Measurements from ENCODE around the gene AGBL1.
"Not testable (repeated sequence)": the region's sequence is repeated elsewhere in the genome, so short reads cannot be mapped to it uniquely, and the experiment has no call there.

AGBL1 gene

DNA sequence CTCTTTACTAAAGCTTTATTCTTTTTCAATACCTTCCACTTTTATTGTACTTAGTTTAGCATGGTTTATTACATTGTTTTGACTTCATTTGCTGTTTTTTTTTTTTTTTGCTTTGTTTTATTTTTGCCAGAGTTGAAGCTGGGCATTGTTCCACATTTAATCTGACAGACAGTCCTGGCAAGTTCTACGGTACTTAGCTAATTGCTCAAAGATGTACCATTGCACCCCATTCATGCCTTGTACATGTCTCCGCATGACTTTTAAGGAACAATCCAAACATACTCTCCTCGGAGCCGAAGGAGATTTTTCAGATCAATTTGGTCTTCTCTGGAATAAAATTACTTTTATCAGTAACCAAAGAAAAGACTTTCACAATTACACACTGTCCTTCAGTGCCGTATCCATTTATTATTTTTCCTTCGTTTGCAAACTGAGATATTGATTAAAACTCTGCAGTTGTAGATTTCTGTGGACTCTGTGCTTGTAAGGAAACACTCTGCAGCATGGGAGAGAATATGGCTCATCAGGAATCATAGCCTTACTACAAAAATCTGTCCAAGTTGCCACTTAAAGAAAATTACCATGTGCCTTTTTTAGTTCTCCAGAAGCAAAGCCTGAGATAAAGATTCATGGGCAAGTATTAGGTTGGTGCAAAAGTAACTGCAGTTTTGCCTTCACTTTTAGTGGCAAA is 952.0 kb downstream of the AGBL1 start:
- DNase-seq: no peak

GRCh38 chr15:87032295-87032694 is 952.6 kb downstream of the AGBL1 start:
- no peak for DNase-seq

DNA sequence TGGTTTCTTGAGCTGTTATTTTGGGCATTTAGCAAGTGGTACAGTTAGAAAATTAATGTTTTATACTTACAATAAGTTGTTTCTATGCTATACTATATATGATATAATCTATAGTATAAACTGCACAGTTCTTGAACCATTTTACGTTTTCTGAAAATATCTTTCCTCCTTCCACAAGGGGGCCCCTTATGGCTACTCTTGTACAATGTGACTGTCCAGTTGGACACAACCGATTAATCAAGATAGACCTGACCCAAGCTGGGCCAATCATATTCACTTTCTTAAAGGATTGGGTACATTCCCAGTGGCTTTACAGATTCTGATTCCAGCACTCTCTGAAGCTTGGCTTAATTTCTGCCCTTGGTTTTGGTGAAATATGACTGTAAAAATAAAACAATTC is 953.4 kb downstream of the AGBL1 start:
- DNase-seq: no peak

GRCh38 chr15:87034886-87035285 is 955.2 kb downstream of the AGBL1 start:
- DNase-seq: no peak

DNA sequence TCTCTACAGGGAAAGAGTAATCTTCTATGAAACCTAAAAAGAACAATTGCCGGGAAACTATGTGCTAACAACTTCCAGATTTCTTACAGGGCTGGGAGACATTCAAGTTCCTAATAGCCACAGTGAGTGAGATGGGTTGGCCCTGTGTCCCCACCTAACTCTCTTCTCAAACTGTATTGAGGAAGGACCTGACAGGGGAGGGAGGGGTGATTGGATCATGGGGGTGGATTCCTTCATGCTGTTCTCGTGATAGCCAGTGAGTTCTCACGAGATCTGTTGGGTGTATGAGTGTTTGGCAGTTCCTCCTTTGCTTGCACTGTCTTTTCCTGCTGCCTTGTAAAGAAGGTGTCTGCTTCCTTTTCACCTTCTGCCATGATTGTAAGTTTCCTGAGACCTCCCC is 958.7 kb downstream of the AGBL1 start:
- no peak for DNase-seq

- not testable (repeated sequence) for DNase-seq
These were observed 962.9 kb downstream of the AGBL1 start for GRCh38 chr15:87042619-87043018.

DNA sequence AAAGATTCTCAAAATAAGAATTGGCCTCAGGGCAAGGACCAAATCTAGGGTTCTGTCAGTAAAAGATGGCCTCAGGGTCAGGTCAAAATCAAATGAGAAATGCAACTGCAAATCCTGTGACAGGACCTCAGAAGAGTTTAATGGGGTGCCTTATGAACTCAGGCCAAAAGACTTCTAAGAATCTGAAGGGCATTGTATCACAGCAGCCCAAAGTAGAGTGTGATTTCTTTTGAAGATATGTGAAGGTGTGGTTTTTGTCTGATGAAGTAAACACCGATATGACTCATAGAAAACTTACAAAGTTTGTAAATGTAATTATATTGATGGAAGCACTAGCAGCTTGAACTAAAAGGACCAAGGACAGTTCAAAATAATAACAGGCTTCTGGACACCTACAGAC is 966.1 kb downstream of the AGBL1 start:
- no peak for DNase-seq

- DNase-seq: no peak
These were observed 967.7 kb downstream of the AGBL1 start for GRCh38 chr15:87047203-87047965.

Measured in hematopoietic multipotent progenitor cell treated with erythropoietin and hydrocortisone succinate and interleukin-3 and kit ligand, for 6 days (in vitro differentiated cells).